ENCODE results near the gene CLCN4. TPM values are rescaled to one million over a fixed set of nuclear protein-coding genes. Genes with fewer than 3 reads are reported as not detected.

The CLCN4 gene
- total RNA-seq, 1 donor, result 0.84 TPM

- peaks cover 53% of the 10 kb centered on the region for H3K4me1 ChIP-seq (ENCODE audit: insufficient read depth, low read length)
- no peaks in the 10 kb centered on the region for H3K9me3 ChIP-seq (ENCODE audit: low read depth, low read length)
- no peak overlapping the region for H3K4me3 ChIP-seq (ENCODE audit: low read length)
- no peaks in the 10 kb centered on the region for H3K27me3 ChIP-seq (ENCODE audit: insufficient read depth, low read length)
Measured at GRCh38 chrX:10121787-10122186, 35.0 kb upstream of the CLCN4 start.

GRCh38 chrX:10124506-10125247 lies 32.1 kb upstream of the CLCN4 start:
- H3K4me3 ChIP-seq (ENCODE audit: low read length), result no peak overlapping the region
- no peaks in the 10 kb centered on the region for H3K27me3 ChIP-seq (ENCODE audit: insufficient read depth, low read length)
- H3K9me3 ChIP-seq (ENCODE audit: low read depth, low read length), result no peaks in the 10 kb centered on the region
- peaks cover 31% of the 10 kb centered on the region for H3K4me1 ChIP-seq (ENCODE audit: insufficient read depth, low read length)

GRCh38 chrX:10125248-10125615 lies 31.5 kb upstream of the CLCN4 start:
- Histone ChIP-seq H3K4me1 (ENCODE audit: insufficient read depth, low read length) (peaks cover 27% of the 10 kb centered on the region), H3K27me3 (ENCODE audit: insufficient read depth, low read length) (no peaks in the 10 kb centered on the region)

GRCh38 chrX:10126044-10126443 lies 30.7 kb upstream of the CLCN4 start:
- no peaks in the 10 kb centered on the region for H3K9me3 ChIP-seq (ENCODE audit: low read depth, low read length)
- H3K27me3 ChIP-seq (ENCODE audit: insufficient read depth, low read length), result no peaks in the 10 kb centered on the region
- H3K4me1 ChIP-seq (ENCODE audit: insufficient read depth, low read length), result peaks cover 19% of the 10 kb centered on the region
- no peak overlapping the region for H3K4me3 ChIP-seq (ENCODE audit: low read length)

More at GRCh38 chrX:10125248-10125615, 31.5 kb upstream of the CLCN4 start:
- Histone ChIP-seq H3K9me3 (ENCODE audit: low read depth, low read length) (no peaks in the 10 kb centered on the region), H3K4me3 (ENCODE audit: low read length) (no peak overlapping the region)

- H3K27me3 ChIP-seq (ENCODE audit: insufficient read depth, low read length), result no peaks in the 10 kb centered on the region
- H3K9me3 ChIP-seq (ENCODE audit: low read depth, low read length), result no peaks in the 10 kb centered on the region
- H3K4me1 ChIP-seq (ENCODE audit: insufficient read depth, low read length), result peaks cover 11% of the 10 kb centered on the region
- no peak overlapping the region for H3K4me3 ChIP-seq (ENCODE audit: low read length)
Measured at GRCh38 chrX:10126834-10127233, 29.9 kb upstream of the CLCN4 start.

- Histone ChIP-seq H3K9me3 (ENCODE audit: low read depth, low read length) (no peaks in the 10 kb centered on the region), H3K4me1 (ENCODE audit: insufficient read depth, low read length) (no peaks in the 10 kb centered on the region), H3K4me3 (ENCODE audit: low read length) (no peak overlapping the region), H3K27me3 (ENCODE audit: insufficient read depth, low read length) (no peaks in the 10 kb centered on the region)
Measured at GRCh38 chrX:10128386-10128785, 28.4 kb upstream of the CLCN4 start.

- Histone ChIP-seq H3K4me3 (ENCODE audit: low read length) (no peak overlapping the region), H3K9me3 (ENCODE audit: low read depth, low read length) (no peaks in the 10 kb centered on the region), H3K27me3 (ENCODE audit: insufficient read depth, low read length) (no peaks in the 10 kb centered on the region), H3K4me1 (ENCODE audit: insufficient read depth, low read length) (no peaks in the 10 kb centered on the region)
Measured at GRCh38 chrX:10129229-10129628, 27.5 kb upstream of the CLCN4 start.

GRCh38 chrX:10130354-10130753 lies 26.4 kb upstream of the CLCN4 start:
- Histone ChIP-seq H3K4me3 (ENCODE audit: low read length) (no peak overlapping the region), H3K9me3 (ENCODE audit: low read depth, low read length) (no peaks in the 10 kb centered on the region), H3K27me3 (ENCODE audit: insufficient read depth, low read length) (no peaks in the 10 kb centered on the region), H3K4me1 (ENCODE audit: insufficient read depth, low read length) (no peaks in the 10 kb centered on the region)

- no peaks in the 10 kb centered on the region for H3K9me3 ChIP-seq (ENCODE audit: low read depth, low read length)
- H3K4me3 ChIP-seq (ENCODE audit: low read length), result no peak overlapping the region
- H3K27me3 ChIP-seq (ENCODE audit: insufficient read depth, low read length), result no peaks in the 10 kb centered on the region
- no peaks in the 10 kb centered on the region for H3K4me1 ChIP-seq (ENCODE audit: insufficient read depth, low read length)
Measured at GRCh38 chrX:10133980-10134676, 22.6 kb upstream of the CLCN4 start.

- H3K4me1 ChIP-seq (ENCODE audit: insufficient read depth, low read length), result no peaks in the 10 kb centered on the region
- no peak overlapping the region for H3K4me3 ChIP-seq (ENCODE audit: low read length)
- H3K27me3 ChIP-seq (ENCODE audit: insufficient read depth, low read length), result no peaks in the 10 kb centered on the region
- H3K9me3 ChIP-seq (ENCODE audit: low read depth, low read length), result no peaks in the 10 kb centered on the region
Measured at GRCh38 chrX:10134921-10135320, 21.9 kb upstream of the CLCN4 start.

- no peak overlapping the region for H3K4me3 ChIP-seq (ENCODE audit: low read length)
- no peaks in the 10 kb centered on the region for H3K27me3 ChIP-seq (ENCODE audit: insufficient read depth, low read length)
- no peaks in the 10 kb centered on the region for H3K9me3 ChIP-seq (ENCODE audit: low read depth, low read length)
- no peaks in the 10 kb centered on the region for H3K4me1 ChIP-seq (ENCODE audit: insufficient read depth, low read length)
Measured at GRCh38 chrX:10135561-10136399, 21.0 kb upstream of the CLCN4 start.

- no peaks in the 10 kb centered on the region for H3K27me3 ChIP-seq (ENCODE audit: insufficient read depth, low read length)
Measured at GRCh38 chrX:10138726-10139125, 18.0 kb upstream of the CLCN4 start.

GRCh38 chrX:10140264-10140663 lies 16.5 kb upstream of the CLCN4 start:
- Histone ChIP-seq H3K27me3 (ENCODE audit: insufficient read depth, low read length) (no peaks in the 10 kb centered on the region), H3K4me3 (ENCODE audit: low read length) (no peak overlapping the region), H3K4me1 (ENCODE audit: insufficient read depth, low read length) (no peaks in the 10 kb centered on the region), H3K9me3 (ENCODE audit: low read depth, low read length) (no peaks in the 10 kb centered on the region)

More at GRCh38 chrX:10138726-10139125, 18.0 kb upstream of the CLCN4 start:
- no peaks in the 10 kb centered on the region for H3K4me1 ChIP-seq (ENCODE audit: insufficient read depth, low read length)
- no peak overlapping the region for H3K4me3 ChIP-seq (ENCODE audit: low read length)
- no peaks in the 10 kb centered on the region for H3K9me3 ChIP-seq (ENCODE audit: low read depth, low read length)

- Histone ChIP-seq H3K27me3 (ENCODE audit: insufficient read depth, low read length) (no peaks in the 10 kb centered on the region), H3K4me3 (ENCODE audit: low read length) (no peak overlapping the region), H3K4me1 (ENCODE audit: insufficient read depth, low read length) (no peaks in the 10 kb centered on the region), H3K9me3 (ENCODE audit: low read depth, low read length) (no peaks in the 10 kb centered on the region)
Measured at GRCh38 chrX:10142041-10142599, 14.7 kb upstream of the CLCN4 start.
